Natural killer cell (primary cell): Measurements from ENCODE around the gene HTATIP2. TPM values are rescaled to one million over a fixed set of nuclear protein-coding genes. Genes with fewer than 3 reads are reported as not detected.

Source experiments
- ATAC-seq, 3 donors: fragments of 150-1000 bp in 2 of 3; fragments of 200-7000 bp in 1 of 3; cut with Tn5 transposase; 1 replicate in 1 of 3; 2 replicates in 2 of 3; pipeline ENCODE4 v1.10.0; 2021; ENCODE audit warnings: mild to moderate bottlenecking in 2 of 3, moderate library complexity in 2 of 3
- DNase-seq, 2 donors: peaks; one replicate each; pipeline versions ENCODE4 v3.0.0 to v3.0.0-alpha.2; 2013 to 2021; ENCODE audit warnings: mixed read lengths in 1 of 2
- H3K27ac ChIP-seq: one replicate; pipeline ENCODE4 v1.5.1; 2013; ENCODE audit warnings: mild to moderate bottlenecking, low read length
- H3K27me3 ChIP-seq: one replicate; pipeline ENCODE4 v1.6.1; 2013; ENCODE audit warnings: low read length; ENCODE audit not compliant: control insufficient read depth, insufficient read depth
- H3K36me3 ChIP-seq: one replicate; pipeline ENCODE4 v1.6.1; 2013; ENCODE audit warnings: low read length; ENCODE audit not compliant: control insufficient read depth, insufficient read depth
- H3K4me1 ChIP-seq: one replicate; pipeline ENCODE4 v1.6.1; 2013; ENCODE audit warnings: low read length; ENCODE audit not compliant: control insufficient read depth, insufficient read depth
- H3K4me3 ChIP-seq: one replicate; pipeline ENCODE4 v1.5.1; 2013; ENCODE audit warnings: low read length
- H3K9me3 ChIP-seq: one replicate; pipeline ENCODE4 v1.6.1; 2013; ENCODE audit warnings: low read length; ENCODE audit not compliant: control insufficient read depth, insufficient read depth
- H3K27ac Mint-ChIP-seq, 2 donors: one replicate each; pipeline ENCODE4 v1.8.0; 2022; ENCODE audit warnings: mild to moderate bottlenecking in 2 of 2, mixed read lengths in 2 of 2, moderate library complexity in 1 of 2
- H3K27me3 Mint-ChIP-seq, 2 donors: one replicate each; pipeline ENCODE4 v1.8.0; 2022; ENCODE audit warnings: low read depth in 2 of 2, mixed read lengths in 2 of 2
- H3K36me3 Mint-ChIP-seq: one replicate; pipeline ENCODE4 v1.8.0; 2022; ENCODE audit warnings: mixed read lengths
- H3K4me1 Mint-ChIP-seq, 2 donors: one replicate each; pipeline ENCODE4 v1.8.0; 2022; ENCODE audit warnings: mixed read lengths in 2 of 2
- H3K4me3 Mint-ChIP-seq: one replicate; pipeline ENCODE4 v1.8.0; 2022; ENCODE audit warnings: mild to moderate bottlenecking, moderate library complexity, mixed read lengths
- H3K9me3 Mint-ChIP-seq, 2 donors: one replicate each; pipeline ENCODE4 v1.8.0; 2022; ENCODE audit warnings: mixed read lengths in 2 of 2
- CTCF ChIP-seq: fragments of 200-600 bp; IDR thresholded peaks from one replicate; pipeline ENCODE4 v1.8.0; 2022; ENCODE audit warnings: antibody characterized with exemption
- WGBS: methylation state at CpG from one replicate; pipeline ENCODE4 v1.1.7; 2013; ENCODE audit warnings: missing lambda C conversion rate; ENCODE audit not compliant: insufficient coverage; 5-methylcytosine and 5-hydroxymethylcytosine counted together
- intact Hi-C: fragments of 100-400 bp; cut with micrococcal nuclease; formaldehyde crosslinking; loops from one replicate; pipeline ENCODE4 v1.14.2; 2022
- total RNA-seq, 4 donors: library from RNA; stranded (reverse); fragments of 120-200 nt in 1 of 4; gene quantifications; one replicate each; pipeline versions ENCODE4 v1.2.3 to v1.2.4, GENCODE V29; 2013 to 2022

HTATIP2 gene
- total RNA-seq, 3 donors from 2014 or later (not counting 1 experiment from before 2014, with no cell fraction given): 16.7 to 25.6 (median 19.5) TPM

- peaks cover 28% of the 10 kb centered on the region for H3K36me3 ChIP-seq
- H3K9me3 ChIP-seq: no peaks in the 10 kb centered on the region
- H3K27me3 ChIP-seq: no peaks in the 10 kb centered on the region
- Mint-ChIP-seq H3K27me3 (no peaks in the 10 kb centered on the region), H3K9me3 (no peaks in the 10 kb centered on the region), H3K36me3 (no peaks in the 10 kb centered on the region), H3K4me3 (no peak overlapping the region), H3K27ac (no peak overlapping the region), H3K4me1 (peaks cover 0 to 8% of the 10 kb centered on the region in 2 donors)
- no peaks in the 10 kb centered on the region for H3K4me1 ChIP-seq
- intact Hi-C loops: no loop called here
- H3K4me3 ChIP-seq: no peak overlapping the region
- H3K27ac ChIP-seq: no peak overlapping the region
- DNase-seq: no peak
- TF ChIP-seq CTCF: no peak
- 75% methylated on average over 2 of the region's 2 CpGs for WGBS
- no peak for ATAC-seq
Observed at GRCh38 chr11:20417771-20418170, 54.3 kb downstream of the HTATIP2 start.

- H3K27me3 Mint-ChIP-seq: no peaks in the 10 kb centered on the region
- ATAC-seq (no peak), DNase-seq (no peak)
- Histone ChIP-seq H3K27ac (no peak overlapping the region), H3K4me3 (no peak overlapping the region), H3K9me3 (no peaks in the 10 kb centered on the region), H3K36me3 (peaks cover 27% of the 10 kb centered on the region), H3K4me1 (no peaks in the 10 kb centered on the region), H3K27me3 (no peaks in the 10 kb centered on the region)
- no peak overlapping the region for H3K27ac Mint-ChIP-seq
- no peak for TF ChIP-seq CTCF
- no peaks in the 10 kb centered on the region for H3K36me3 Mint-ChIP-seq
- no peaks in the 10 kb centered on the region for H3K9me3 Mint-ChIP-seq
- intact Hi-C loops: no loop called here
- peaks cover 0 to 4% of the 10 kb centered on the region in 2 donors for H3K4me1 Mint-ChIP-seq
- H3K4me3 Mint-ChIP-seq: no peak overlapping the region
- WGBS: 100% methylated on average over 1 of the region's 2 CpGs
Observed at GRCh38 chr11:20421946-20422345, 58.4 kb downstream of the HTATIP2 start.

- Histone ChIP-seq H3K27me3 (no peaks in the 10 kb centered on the region), H3K4me1 (no peaks in the 10 kb centered on the region), H3K9me3 (no peaks in the 10 kb centered on the region), H3K36me3 (peaks cover 13% of the 10 kb centered on the region), H3K27ac (no peak overlapping the region), H3K4me3 (no peak overlapping the region)
- 94% methylated on average over 4 of the region's 5 CpGs for WGBS
- ATAC-seq (no peak), DNase-seq (no peak)
- H3K4me1 Mint-ChIP-seq: no peaks in the 10 kb centered on the region
- H3K36me3 Mint-ChIP-seq: peaks cover 10% of the 10 kb centered on the region
- TF ChIP-seq CTCF: no peak
- H3K27me3 Mint-ChIP-seq: no peaks in the 10 kb centered on the region
- no peak overlapping the region for H3K4me3 Mint-ChIP-seq
- peak overlapping the region in 1 of 2 donors; percentile 37 for H3K27ac Mint-ChIP-seq
- intact Hi-C loops: no loop called here
- no peaks in the 10 kb centered on the region for H3K9me3 Mint-ChIP-seq
Observed at GRCh38 chr11:20429216-20429615, 65.7 kb downstream of the HTATIP2 start.

Other genes with a start within 250 kb of the HTATIP2 start
- not detected for gene DBX1, start 203.2 kb upstream of the HTATIP2 start, total RNA-seq
- 10 to 100 TPM; 10.4 to 12.4 (median 12.1) TPM for gene PRMT3, start 24.0 kb downstream of the HTATIP2 start, total RNA-seq
- gene SLC6A5, start 235.9 kb downstream of the HTATIP2 start, total RNA-seq: not detected